Activated naive CD4-positive, alpha-beta T cell treated with anti-CD3 and anti-CD28 coated beads, Interleukin-2, amount 10 ng/mL, durations not matched to agents 7 days and 5 days (primary cell): Measurements from ENCODE around the gene HNRNPF.
"Not testable (repeated sequence)": the region's sequence is repeated elsewhere in the genome, so short reads cannot be mapped to it uniquely, and the experiment has no call there.

Experiments used
- CTCF ChIA-PET: fragments of 350-600 bp; sonication (Branson Sonifier 250); formaldehyde crosslinking; loops from one replicate; lab custom pipeline; 2021; ENCODE audit warnings: antibody characterized with exemption; lab: Charles Lee
- DNase-seq: peaks from one replicate; pipeline ENCODE4 v3.0.0-alpha.2; 2020
- H3K27ac Mint-ChIP-seq: one replicate; pipeline ENCODE4 v1.8.0; 2021; ENCODE audit warnings: mild to moderate bottlenecking, moderate library complexity, mixed read lengths
- H3K27me3 Mint-ChIP-seq: one replicate; pipeline ENCODE4 v1.8.0; 2021; ENCODE audit warnings: mild to moderate bottlenecking, mixed read lengths
- H3K36me3 Mint-ChIP-seq: one replicate; pipeline ENCODE4 v1.8.0; 2021; ENCODE audit warnings: mixed read lengths
- H3K4me1 Mint-ChIP-seq: one replicate; pipeline ENCODE4 v1.8.0; 2021; ENCODE audit warnings: mixed read lengths
- H3K4me3 Mint-ChIP-seq: one replicate; pipeline ENCODE4 v1.8.0; 2021; ENCODE audit warnings: mild to moderate bottlenecking, moderate library complexity, mixed read lengths
- H3K9me3 Mint-ChIP-seq: one replicate; pipeline ENCODE4 v1.8.0; 2021; ENCODE audit warnings: mixed read lengths

HNRNPF gene, protein sequence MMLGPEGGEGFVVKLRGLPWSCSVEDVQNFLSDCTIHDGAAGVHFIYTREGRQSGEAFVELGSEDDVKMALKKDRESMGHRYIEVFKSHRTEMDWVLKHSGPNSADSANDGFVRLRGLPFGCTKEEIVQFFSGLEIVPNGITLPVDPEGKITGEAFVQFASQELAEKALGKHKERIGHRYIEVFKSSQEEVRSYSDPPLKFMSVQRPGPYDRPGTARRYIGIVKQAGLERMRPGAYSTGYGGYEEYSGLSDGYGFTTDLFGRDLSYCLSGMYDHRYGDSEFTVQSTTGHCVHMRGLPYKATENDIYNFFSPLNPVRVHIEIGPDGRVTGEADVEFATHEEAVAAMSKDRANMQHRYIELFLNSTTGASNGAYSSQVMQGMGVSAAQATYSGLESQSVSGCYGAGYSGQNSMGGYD

DNA sequence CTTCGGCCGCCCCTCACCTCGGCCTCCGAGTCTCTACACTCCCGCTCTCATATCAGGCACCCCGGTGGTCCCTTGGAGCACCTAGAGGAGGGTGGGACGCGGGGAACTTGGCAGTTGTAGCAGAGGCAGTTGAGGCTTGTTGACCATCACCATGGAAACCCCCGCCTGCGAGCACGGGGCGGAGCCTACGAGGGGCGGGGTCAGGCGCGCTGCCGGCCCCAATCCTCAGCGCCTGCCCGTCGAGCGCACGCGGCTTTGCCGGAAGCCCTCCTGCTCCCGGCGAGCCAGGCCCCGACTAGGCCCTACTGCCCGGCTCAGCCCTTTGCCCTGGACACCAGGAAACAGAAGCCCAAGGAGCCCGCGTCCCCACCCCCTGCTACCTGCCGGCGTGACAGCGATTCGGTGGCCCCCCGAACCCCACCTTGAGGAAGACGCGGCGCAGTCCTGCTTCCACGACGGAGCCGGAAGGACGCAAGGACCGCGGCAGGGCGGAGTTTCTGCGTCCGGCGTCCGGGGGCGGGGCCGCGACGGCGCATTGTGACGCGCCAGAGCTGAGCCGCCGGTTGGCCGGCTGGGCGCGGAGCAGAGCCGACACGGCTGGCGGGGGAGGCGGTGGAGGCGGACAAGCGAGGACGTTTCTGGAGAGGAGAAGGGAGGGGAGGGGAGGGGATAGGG is at the start of gene HNRNPF:
Gene HNRNPF, minus strand, starts transcription at position 477 of the 675 bp plus-strand sequence. CDS start 21,302 bp downstream, outside the sequence.
- Mint-ChIP-seq H3K9me3 (no peaks in the 10 kb centered on the region), H3K27ac (peak within 1 kb of the TSS; percentile 98), H3K36me3 (peaks cover 40% of the 10 kb centered on the region), H3K4me3 (peak within 1 kb of the TSS; percentile 99), H3K27me3 (no peaks in the 10 kb centered on the region), H3K4me1 (peaks cover 33% of the 10 kb centered on the region)
- CTCF ChIA-PET, result interaction anchor here (1.4 kb wide), 2 partner anchors 10 to 18 kb away, joined by 3 to 5 read pairs; no protein-coding TSS in a partner anchor
- peak; percentile 95 for DNase-seq

DNA sequence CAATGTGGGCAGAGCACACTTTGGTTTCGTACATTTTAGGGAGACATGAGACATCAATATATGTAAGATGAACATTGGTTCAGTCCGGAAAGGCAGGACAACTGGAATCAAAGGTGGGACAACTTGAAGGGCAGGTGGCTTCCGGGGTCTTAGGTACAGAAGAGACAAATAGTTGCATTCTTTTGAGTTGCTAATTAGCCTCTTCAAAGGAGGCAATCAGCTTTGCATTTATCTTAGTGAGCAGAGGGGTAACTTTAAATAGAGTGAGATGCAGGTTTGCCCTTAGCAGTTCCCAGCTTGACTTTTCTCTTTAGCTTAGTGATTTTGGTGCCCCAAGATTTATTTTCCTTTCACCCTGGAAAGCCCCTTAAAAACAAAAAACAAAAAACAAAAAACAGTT is 49.2 kb upstream of the HNRNPF start:
- Mint-ChIP-seq H3K9me3 (no peaks in the 10 kb centered on the region), H3K27me3 (no peaks in the 10 kb centered on the region), H3K27ac (no peak overlapping the region), H3K4me3 (no peak overlapping the region), H3K36me3 (peaks cover 16% of the 10 kb centered on the region), H3K4me1 (peaks cover 48% of the 10 kb centered on the region)
- CTCF ChIA-PET, result interaction anchor here (0.8 to 1.4 kb wide), 5 partner anchors 109 to 255 kb away, joined by 3 read pairs; no protein-coding TSS in a partner anchor
- DNase-seq, result no peak

DNA sequence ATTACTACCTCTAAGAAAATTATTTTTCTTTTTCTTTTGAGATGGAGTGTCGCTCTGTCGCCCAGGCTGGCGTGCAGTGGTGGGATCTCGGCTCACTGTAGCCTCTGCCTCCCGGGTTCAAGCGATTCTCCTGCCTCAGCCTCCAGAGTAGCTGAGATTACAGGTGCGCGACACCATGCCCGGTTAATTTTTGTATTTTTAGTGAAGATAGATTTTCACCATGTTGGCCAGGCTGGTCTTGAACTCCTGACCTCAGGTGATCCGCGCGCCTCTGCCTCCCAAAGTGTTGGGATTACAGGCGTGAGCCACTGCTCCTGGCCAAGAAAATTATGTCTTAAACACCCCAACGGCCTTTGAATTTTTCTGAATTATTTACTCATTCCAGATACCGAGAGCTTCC is 47.6 kb upstream of the HNRNPF start:
- Mint-ChIP-seq H3K36me3 (peaks cover 26% of the 10 kb centered on the region), H3K4me1 (peaks cover 60% of the 10 kb centered on the region), H3K4me3 (peak overlapping the region; percentile 88), H3K27ac (peak overlapping the region; percentile 97)
- not testable (repeated sequence) for H3K9me3 Mint-ChIP-seq, DNase-seq, H3K27me3 Mint-ChIP-seq
- CTCF ChIA-PET, result interaction anchor here (1.4 kb wide), 1 partner anchor 20 kb away, joined by 3 read pairs; the partner anchor contains the start of gene ZNF487

DNA sequence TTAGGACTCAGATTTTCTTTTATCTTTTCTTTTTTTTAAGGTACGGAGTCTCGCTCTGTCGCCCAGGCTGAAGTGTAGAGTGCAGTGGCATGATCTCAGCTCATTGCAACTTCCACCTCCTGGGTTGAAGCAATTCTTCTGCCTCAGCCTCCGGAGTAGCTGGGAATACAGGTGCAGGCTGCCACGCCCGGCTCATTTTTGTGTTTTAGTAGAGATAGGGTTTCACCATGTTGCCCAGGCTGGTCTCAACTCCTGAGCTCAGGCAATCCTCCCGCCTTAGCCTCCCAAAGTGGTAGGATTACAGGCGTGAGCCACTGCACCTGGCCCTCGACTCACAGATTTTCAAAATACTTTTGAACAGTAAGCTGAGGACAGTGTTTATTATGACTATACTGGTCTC is 45.0 kb upstream of the HNRNPF start:
- CTCF ChIA-PET, result interaction anchor here (1.5 kb wide), 1 partner anchor 49 kb away, joined by 3 read pairs; no protein-coding TSS in a partner anchor
- DNase-seq, H3K27me3 Mint-ChIP-seq, H3K9me3 Mint-ChIP-seq: not testable (repeated sequence)
- peak overlapping the region; percentile 88 for H3K4me3 Mint-ChIP-seq
- peak overlapping the region; percentile 97 for H3K27ac Mint-ChIP-seq
- H3K4me1 Mint-ChIP-seq, result peaks cover 63% of the 10 kb centered on the region
- peaks cover 26% of the 10 kb centered on the region for H3K36me3 Mint-ChIP-seq

DNA sequence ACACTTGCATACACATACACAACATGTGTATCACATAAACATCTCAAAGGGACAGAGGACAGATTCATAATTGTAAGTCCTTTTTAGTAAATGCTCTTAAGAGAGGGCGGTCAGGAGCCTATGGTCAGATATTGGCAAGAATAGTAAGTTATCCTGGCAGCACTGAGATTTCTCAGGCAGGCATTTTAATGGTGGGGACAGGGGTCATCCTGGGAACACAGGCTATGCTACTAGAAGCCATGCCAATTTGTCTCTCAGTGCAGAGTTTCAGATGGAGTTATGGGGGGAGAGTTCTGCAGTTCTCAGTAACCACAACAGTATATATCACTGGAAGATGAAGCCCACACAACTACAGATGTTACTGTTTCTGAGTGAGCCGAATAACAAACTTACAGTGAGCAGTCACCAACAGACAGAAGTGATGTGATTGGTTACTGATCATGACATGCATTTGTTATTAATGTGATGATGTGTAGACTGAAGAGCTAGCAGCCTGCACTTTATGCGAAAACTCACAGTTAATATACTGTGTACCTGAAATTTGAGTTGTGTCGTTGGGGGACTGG is 44.4 kb upstream of the HNRNPF start:
- H3K27me3 Mint-ChIP-seq, result no peaks in the 10 kb centered on the region
- CTCF ChIA-PET, result interaction anchor here (1.3 to 1.5 kb wide), 2 partner anchors 45 to 48 kb away, joined by 3 read pairs; no protein-coding TSS in a partner anchor
- H3K4me1 Mint-ChIP-seq, result peaks cover 58% of the 10 kb centered on the region
- peaks cover 26% of the 10 kb centered on the region for H3K36me3 Mint-ChIP-seq
- peak overlapping the region; percentile 63 for H3K4me3 Mint-ChIP-seq
- DNase-seq, result no peak
- H3K27ac Mint-ChIP-seq, result peak overlapping the region; percentile 99
- H3K9me3 Mint-ChIP-seq, result no peaks in the 10 kb centered on the region

DNA sequence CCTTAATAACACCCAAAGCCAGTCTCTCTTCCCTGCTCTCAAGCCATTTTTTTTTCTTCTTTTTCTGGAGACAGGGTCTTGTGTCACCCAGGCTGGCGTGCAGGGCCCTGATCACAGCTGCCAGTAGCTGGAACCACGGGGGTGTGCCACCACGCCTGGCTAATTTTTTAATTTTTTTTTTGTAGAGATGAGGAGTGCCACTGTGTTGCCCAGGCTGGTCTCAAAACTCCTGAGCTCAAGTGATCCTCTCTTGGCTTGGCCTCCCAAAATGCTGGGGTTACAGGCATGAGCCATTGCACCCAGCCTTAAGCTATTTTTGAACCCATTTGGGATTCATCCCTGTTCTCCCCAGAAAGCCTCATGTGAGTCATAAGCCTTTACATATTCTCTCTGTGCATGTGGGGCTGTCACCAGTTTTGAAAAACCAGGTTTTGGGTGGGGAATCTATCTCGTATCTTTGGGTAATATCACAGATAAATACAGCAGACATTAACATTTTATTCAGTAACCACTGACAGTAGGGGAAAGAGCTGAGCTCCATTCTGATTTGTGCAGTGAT is 43.4 kb upstream of the HNRNPF start:
- Mint-ChIP-seq H3K9me3 (peaks cover 3% of the 10 kb centered on the region), H3K4me3 (peak overlapping the region; percentile 63), H3K36me3 (peaks cover 29% of the 10 kb centered on the region), H3K4me1 (peaks cover 57% of the 10 kb centered on the region), H3K27ac (peak overlapping the region; percentile 99), H3K27me3 (no peaks in the 10 kb centered on the region)
- CTCF ChIA-PET, result interaction anchor here (0.7 to 1.4 kb wide), 3 partner anchors 45 to 104 kb away, joined by 3 to 4 read pairs (median 3); no protein-coding TSS in a partner anchor
- DNase-seq, result no peak

DNA sequence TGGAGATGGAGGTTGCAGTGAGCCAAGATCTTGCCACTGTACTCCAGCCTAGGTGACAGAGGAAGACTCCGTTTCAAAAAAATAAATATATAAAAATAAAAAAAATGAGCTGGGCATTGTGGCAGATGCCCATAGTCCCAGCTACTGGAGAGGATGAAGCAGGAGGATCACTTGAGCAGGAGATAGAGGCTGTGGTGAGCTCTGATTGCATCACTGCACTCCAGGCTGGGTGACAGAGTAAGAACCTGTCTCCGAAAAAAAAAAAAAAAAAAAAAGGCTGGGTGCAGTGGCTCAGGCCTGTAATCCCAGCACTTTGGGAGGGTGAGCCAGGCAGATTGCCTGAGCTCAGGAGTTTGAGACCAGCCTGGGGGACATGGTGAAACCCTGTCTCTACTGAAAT is 39.8 kb upstream of the HNRNPF start:
- DNase-seq, result no peak
- CTCF ChIA-PET, result interaction anchor here (1.0 kb wide), 2 partner anchors 58 to 244 kb away, joined by 3 to 4 read pairs; no protein-coding TSS in a partner anchor

DNA sequence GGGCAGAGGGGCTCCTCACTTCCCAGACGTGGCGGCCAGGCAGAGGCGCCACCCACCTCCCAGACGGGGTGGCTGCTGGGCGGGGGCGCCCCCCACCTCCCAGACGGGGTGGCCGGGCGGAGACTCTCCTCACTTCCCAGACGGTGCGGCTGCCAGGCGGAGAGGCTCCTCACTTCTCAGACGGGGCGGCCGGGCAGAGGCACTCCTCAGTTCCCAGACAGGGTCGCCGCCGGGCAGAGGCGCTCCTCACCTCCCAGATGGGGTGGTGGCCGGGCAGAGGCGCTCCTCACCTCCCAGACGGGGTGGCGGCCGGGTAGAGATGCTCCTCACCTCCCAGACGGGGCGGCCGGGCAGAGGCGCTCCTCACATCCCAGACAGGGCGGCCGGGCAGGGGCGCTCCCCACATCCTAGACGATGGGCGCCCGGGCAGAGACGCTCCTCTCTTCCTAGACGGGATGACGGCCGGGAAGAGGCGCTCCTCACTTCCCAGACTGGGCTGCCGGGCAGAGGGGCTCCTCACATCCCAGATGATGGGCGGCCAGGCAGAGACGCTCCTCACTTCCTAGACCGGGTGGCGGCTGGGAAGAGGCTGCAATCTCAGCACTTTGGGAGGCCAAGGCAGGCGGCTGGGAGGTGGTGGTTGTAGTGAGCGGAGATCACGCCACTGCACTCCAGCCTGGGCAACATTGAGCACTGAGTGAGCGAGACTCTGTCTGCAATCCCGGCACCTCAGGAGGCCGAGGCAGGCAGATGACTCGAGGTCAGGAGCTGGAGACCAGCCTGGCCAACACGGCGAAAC is 37.4 kb upstream of the HNRNPF start:
- Mint-ChIP-seq H3K27ac (peak overlapping the region; percentile 49), H3K9me3 (peaks cover 19% of the 10 kb centered on the region), H3K4me1 (peaks cover 31% of the 10 kb centered on the region), H3K36me3 (peaks cover 31% of the 10 kb centered on the region)
- DNase-seq, CTCF ChIA-PET, H3K4me3 Mint-ChIP-seq, H3K27me3 Mint-ChIP-seq: not testable (repeated sequence)

More for the DNA sequence above, 39.8 kb upstream of the HNRNPF start:
- Mint-ChIP-seq H3K9me3 (peaks cover 19% of the 10 kb centered on the region), H3K27ac (no peak overlapping the region), H3K27me3 (no peaks in the 10 kb centered on the region), H3K36me3 (peaks cover 43% of the 10 kb centered on the region), H3K4me1 (peaks cover 49% of the 10 kb centered on the region), H3K4me3 (no peak overlapping the region)

DNA sequence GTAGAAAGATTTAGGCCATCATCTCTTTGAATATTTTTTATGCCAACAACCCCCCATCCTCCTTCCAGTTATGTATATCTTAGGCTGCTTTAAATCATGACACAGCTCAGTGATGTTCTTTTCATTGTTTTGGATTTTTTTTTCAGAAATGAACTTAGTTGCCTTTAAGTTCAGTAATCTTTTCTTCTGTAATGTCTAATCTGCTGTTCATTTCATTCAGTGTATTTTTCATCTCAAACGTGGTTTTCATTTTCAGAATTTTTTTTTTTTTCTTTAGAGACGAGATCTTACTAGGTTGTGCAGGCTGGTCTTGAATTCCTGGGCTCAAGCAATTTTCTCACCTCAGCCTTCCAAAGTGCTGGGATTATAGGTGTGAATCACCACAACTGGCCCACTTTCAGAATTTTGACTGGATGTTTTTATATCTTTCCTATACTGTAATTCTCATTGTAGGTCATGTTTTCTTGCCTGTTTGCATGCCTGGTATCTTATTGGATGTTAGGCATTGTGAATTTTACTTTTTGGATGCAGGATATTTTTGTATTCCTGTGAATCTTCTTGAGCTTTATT is 36.0 kb upstream of the HNRNPF start:
- Mint-ChIP-seq H3K27me3 (no peaks in the 10 kb centered on the region), H3K36me3 (peaks cover 33% of the 10 kb centered on the region), H3K27ac (peak overlapping the region; percentile 73), H3K4me3 (no peak overlapping the region), H3K9me3 (peaks cover 19% of the 10 kb centered on the region), H3K4me1 (peaks cover 32% of the 10 kb centered on the region)
- DNase-seq, result no peak
- CTCF ChIA-PET, result no interaction called here

DNA sequence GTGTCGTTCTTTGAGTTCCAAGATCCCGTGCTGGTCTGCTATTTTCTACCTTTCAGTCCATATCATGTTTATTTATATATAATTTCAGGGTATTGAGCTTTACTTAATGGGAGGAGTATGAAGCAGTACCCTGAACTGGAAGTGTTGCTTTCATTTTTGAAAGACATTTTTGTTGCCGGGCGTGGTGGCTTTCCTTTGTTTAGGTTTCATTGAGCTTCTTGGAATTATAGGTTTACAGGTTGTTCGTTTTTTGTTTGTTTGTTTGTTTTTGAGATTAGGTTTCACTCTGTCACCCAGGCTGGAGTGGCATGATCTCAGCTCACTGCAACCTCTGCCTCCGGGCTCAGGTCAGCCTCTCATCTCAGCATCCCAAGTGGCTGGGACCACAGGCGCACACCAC is 35.3 kb upstream of the HNRNPF start:
- H3K36me3 Mint-ChIP-seq, result peaks cover 33% of the 10 kb centered on the region
- no peaks in the 10 kb centered on the region for H3K27me3 Mint-ChIP-seq
- H3K4me1 Mint-ChIP-seq, result peaks cover 35% of the 10 kb centered on the region
- CTCF ChIA-PET, result no interaction called here
- no peak overlapping the region for H3K4me3 Mint-ChIP-seq
- peaks cover 19% of the 10 kb centered on the region for H3K9me3 Mint-ChIP-seq
- no peak for DNase-seq
- peak overlapping the region; percentile 73 for H3K27ac Mint-ChIP-seq

DNA sequence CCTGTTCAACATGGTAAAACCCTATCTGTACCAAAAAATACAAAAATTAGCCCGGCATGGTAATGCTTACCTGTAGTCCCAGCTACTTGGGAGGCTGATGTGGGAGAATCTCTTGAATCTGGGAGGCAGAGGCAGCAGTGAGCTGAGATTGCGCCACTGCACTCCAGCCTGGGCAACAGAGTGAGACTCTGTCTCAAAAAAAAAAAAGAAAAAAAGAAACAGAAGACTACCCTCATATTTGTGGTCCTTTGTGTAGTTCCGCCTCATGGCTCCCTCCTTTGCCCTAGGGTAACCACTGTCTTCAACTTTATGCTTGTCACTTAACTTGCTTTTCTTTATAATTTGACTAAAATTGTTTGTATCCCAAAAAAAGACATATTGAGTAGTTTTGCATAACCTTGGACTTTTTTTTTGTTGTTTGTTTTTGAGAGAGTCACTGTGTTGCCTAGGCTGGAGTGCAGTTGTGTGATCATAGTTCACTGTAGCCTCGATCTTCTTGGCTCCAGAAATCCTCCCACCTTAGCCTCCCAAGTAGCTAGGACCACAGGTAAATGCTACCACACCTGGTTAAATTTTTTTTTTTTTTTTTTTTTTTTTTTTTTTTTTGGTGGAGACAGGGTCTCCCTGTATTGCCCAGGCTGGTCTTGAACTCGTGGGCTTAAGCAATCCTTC is 31.6 kb upstream of the HNRNPF start:
- peaks cover 22% of the 10 kb centered on the region for H3K36me3 Mint-ChIP-seq
- CTCF ChIA-PET, result no interaction called here
- H3K4me1 Mint-ChIP-seq, result peaks cover 51% of the 10 kb centered on the region
- H3K27me3 Mint-ChIP-seq, result no peaks in the 10 kb centered on the region
- H3K9me3 Mint-ChIP-seq, result peaks cover 8% of the 10 kb centered on the region
- H3K4me3 Mint-ChIP-seq, result no peak overlapping the region
- DNase-seq, result no peak
- H3K27ac Mint-ChIP-seq, result no peak overlapping the region

DNA sequence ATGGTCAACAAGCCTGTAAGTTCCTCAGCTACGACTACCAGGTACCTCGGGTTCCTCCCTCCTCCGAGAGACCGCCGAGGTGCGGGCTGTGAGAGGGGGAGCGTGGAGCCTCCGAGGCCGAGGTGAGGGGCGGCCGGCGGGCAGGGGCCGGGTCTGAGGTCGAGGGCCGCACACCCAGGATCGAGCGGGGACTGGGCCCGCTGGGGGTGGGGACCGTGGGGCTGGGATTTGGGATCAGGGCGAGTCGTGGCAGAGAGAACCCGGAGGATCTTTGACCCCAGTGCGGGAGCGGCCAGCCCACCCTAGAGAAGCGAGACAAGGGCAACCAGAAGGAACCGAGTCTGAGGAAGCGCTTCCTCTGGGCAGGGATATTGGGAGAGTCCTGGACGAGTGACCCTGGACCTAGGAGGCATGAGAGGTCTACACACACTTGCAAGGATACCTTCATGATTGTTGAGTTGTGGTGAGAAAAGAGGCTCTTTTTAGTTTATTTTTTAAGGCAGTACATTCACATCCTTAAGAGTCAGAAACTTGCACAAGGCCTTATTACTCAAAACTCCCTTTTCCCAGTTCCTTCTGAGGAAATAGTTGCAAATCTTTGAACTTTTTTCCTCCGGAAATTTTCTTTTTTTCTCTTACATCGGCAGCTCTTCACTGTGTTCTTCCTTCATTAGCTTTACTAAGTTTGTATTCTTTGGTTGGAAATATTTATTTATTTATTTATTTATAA is 28.3 kb upstream of the HNRNPF start:
- H3K9me3 Mint-ChIP-seq, result no peaks in the 10 kb centered on the region
- peak overlapping the region; percentile 98 for H3K27ac Mint-ChIP-seq
- H3K4me3 Mint-ChIP-seq, result peak overlapping the region; percentile 98
- DNase-seq, result no peak
- H3K4me1 Mint-ChIP-seq, result peaks cover 40% of the 10 kb centered on the region
- H3K36me3 Mint-ChIP-seq, result peaks cover 13% of the 10 kb centered on the region
- no peaks in the 10 kb centered on the region for H3K27me3 Mint-ChIP-seq
- CTCF ChIA-PET, result interaction anchor here (0.6 to 1.2 kb wide), 2 partner anchors 19 to 102 kb away, joined by 3 read pairs; no protein-coding TSS in a partner anchor
